PC-9 (cell line): Measurements from ENCODE around the gene KATNAL1. TPM values are rescaled to one million over a fixed set of nuclear protein-coding genes. Genes with fewer than 3 reads are reported as not detected.

Experiments
- BruUV-seq: library from RNA; stranded (reverse); fragments of 400-500 nt; replicated peaks from 2 replicates; lab custom pipeline; 2021; lab: Mats Ljungman, UMichigan
- CTCF ChIA-PET: fragments of 300-600 bp; sonication (Branson Sonifier 250); formaldehyde crosslinking; loops from one replicate; lab custom pipeline; 2022; ENCODE audit warnings: antibody characterized with exemption; lab: Charles Lee
- POLR2A ChIA-PET: fragments of 300-600 bp; sonication (Branson Sonifier 250); formaldehyde crosslinking; loops from one replicate; lab custom pipeline; 2022; ENCODE audit warnings: antibody characterized with exemption; ENCODE audit not compliant: unreplicated experiment; lab: Charles Lee
- DNase-seq, 2 experiments: peaks; one replicate each; pipeline versions ENCODE4 v3.0.0 to v3.0.0-alpha.2; 2015 to 2022; ENCODE audit warnings: mixed read lengths in 1 of 2
- H2AFZ ChIP-seq: fragments of 200-600 bp; sonication (generic); 2 replicates; pipeline ENCODE4 v1.8.1; 2017; ENCODE audit warnings: antibody characterized with exemption
- H3F3A ChIP-seq: fragments of 200-600 bp; sonication (generic); 2 replicates; pipeline ENCODE4 v1.8.1; 2017; ENCODE audit warnings: antibody characterized with exemption, mild to moderate bottlenecking, low read depth; ENCODE audit not compliant: insufficient read depth
- H3K27ac ChIP-seq: fragments of 200-600 bp; sonication (generic); 2 replicates; pipeline ENCODE4 v1.6.1; 2016; ENCODE audit warnings: mixed run types
- H3K27me3 ChIP-seq: fragments of 200-600 bp; sonication (generic); 2 replicates; pipeline ENCODE4 v1.6.1; 2016; ENCODE audit warnings: low read depth, mixed run types; ENCODE audit not compliant: insufficient read depth
- H3K36me3 ChIP-seq: fragments of 200-600 bp; sonication (generic); 2 replicates; pipeline ENCODE4 v1.6.1; 2016; ENCODE audit warnings: low read depth, mixed run types
- H3K4me1 ChIP-seq: fragments of 200-600 bp; sonication (generic); replicated peaks from 2 replicates; pipeline ENCODE4 v1.6.1; 2016; ENCODE audit warnings: mixed run types; ENCODE audit not compliant: insufficient read depth
- H3K4me2 ChIP-seq: fragments of 200-600 bp; sonication (generic); 2 replicates; pipeline ENCODE4 v1.6.1; 2017; ENCODE audit warnings: mixed run types
- H3K4me3 ChIP-seq: fragments of 200-600 bp; sonication (generic); 2 replicates; pipeline ENCODE4 v1.6.1; 2016; ENCODE audit warnings: mixed run types
- H3K79me2 ChIP-seq: fragments of 200-600 bp; sonication (generic); 2 replicates; pipeline ENCODE4 v1.6.1; 2017; ENCODE audit warnings: low read depth, mixed run types
- H3K9me2 ChIP-seq: fragments of 200-600 bp; sonication (generic); 2 replicates; pipeline ENCODE4 v1.8.1; 2017; ENCODE audit warnings: mild to moderate bottlenecking; ENCODE audit not compliant: insufficient read depth
- H3K9me3 ChIP-seq: fragments of 200-600 bp; sonication (generic); 2 replicates; pipeline ENCODE4 v1.8.1; 2016; ENCODE audit warnings: low read depth; ENCODE audit not compliant: insufficient read depth
- H4K20me1 ChIP-seq: fragments of 200-600 bp; sonication (generic); 2 replicates; pipeline ENCODE4 v1.8.1; 2017; ENCODE audit not compliant: insufficient read depth
- CTCF ChIP-seq: fragments of 200-600 bp; sonication (generic); conservative IDR thresholded peaks from 2 replicates; pipeline ENCODE4 v1.6.1; 2017; ENCODE audit warnings: mixed run types, antibody characterized with exemption, mild to moderate bottlenecking, moderate library complexity
- EZH2 ChIP-seq: fragments of 200-600 bp; sonication (generic); IDR thresholded peaks from 2 replicates; pipeline ENCODE4 v1.8.0; 2017; ENCODE audit warnings: antibody characterized with exemption, low read depth
- intact Hi-C: fragments of 100-400 bp; cut with micrococcal nuclease; formaldehyde crosslinking; loops from one replicate; pipeline ENCODE4 v1.10.0; 2022; ENCODE audit not compliant: unreplicated experiment
- total RNA-seq: library from RNA; stranded (reverse); gene quantifications from 2 replicates; pipeline ENCODE4 v1.2.3, GENCODE V29; 2021

Gene KATNAL1
- total RNA-seq, 1 experiment from 2014 or later, result 11.8 TPM

- CTCF ChIA-PET, result no interaction called here
Measured at GRCh38 chr13:30173303-30173610, 134.1 kb downstream of the KATNAL1 start.

DNA sequence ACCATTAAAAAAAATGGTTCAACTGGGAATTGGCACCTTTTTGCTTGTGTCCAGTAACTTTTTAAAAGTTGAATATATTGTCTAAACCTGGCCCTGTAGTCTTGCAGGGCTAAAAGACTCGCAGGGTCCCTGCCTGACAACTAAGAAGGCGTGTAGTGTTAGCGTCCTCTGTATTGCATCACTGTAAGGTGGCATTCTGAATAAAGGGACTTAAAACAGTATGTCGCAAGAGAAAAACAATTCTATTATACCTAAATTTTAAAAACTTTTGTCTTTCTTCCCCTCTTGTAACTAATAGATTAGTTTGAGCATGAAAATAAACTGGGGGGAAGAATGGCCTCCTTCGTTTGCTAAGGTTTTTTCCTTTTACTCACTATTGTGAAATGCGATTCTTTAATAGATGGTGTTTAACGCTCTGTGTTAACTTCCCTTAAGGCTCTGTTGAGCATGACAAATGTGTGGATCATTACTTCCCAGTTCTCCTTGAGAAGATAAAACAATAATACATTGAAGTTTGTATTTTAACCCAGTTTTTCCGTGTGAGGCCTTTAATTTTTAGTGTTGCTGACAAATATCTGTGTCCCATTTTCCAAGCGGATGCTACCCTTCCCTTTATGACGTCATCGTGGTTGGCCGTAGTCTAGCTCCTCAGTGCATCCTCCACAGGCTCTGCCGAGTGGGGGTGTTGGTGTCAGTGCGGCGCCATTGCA is 134.6 kb downstream of the KATNAL1 start:
- DNase-seq, result no peak
- no peaks in the 10 kb centered on the region for H3K4me1 ChIP-seq
- BruUV-seq, result no TSS peak
- no peaks in the 10 kb centered on the region for H4K20me1 ChIP-seq
- H3F3A ChIP-seq, result no peaks in the 10 kb centered on the region
- no peaks in the 10 kb centered on the region for H3K36me3 ChIP-seq
- POLR2A ChIA-PET, result no interaction called here
- CTCF ChIA-PET, result no interaction called here
- H3K9me3 ChIP-seq, result no peaks in the 10 kb centered on the region
- no peaks in the 10 kb centered on the region for H3K79me2 ChIP-seq
- H3K9me2 ChIP-seq, result no peaks in the 10 kb centered on the region
- H3K4me3 ChIP-seq, result no peak overlapping the region
- no peaks in the 10 kb centered on the region for H3K27me3 ChIP-seq
- intact Hi-C loops, result no loop called here
- H3K4me2 ChIP-seq, result no peak overlapping the region
- H3K27ac ChIP-seq, result no peak overlapping the region
- H2AFZ ChIP-seq, result no peak overlapping the region
- TF ChIP-seq EZH2 (no peak), CTCF (no peak)

More at GRCh38 chr13:30173303-30173610, 134.1 kb downstream of the KATNAL1 start:
- Histone ChIP-seq H3K27me3 (no peaks in the 10 kb centered on the region), H3K4me3 (no peak overlapping the region), H3K4me1 (no peaks in the 10 kb centered on the region), H3K36me3 (no peaks in the 10 kb centered on the region), H3K79me2 (no peaks in the 10 kb centered on the region), H3K9me3 (no peaks in the 10 kb centered on the region), H3K4me2 (no peak overlapping the region), H3F3A (no peaks in the 10 kb centered on the region), H3K9me2 (no peaks in the 10 kb centered on the region), H2AFZ (no peak overlapping the region), H4K20me1 (no peaks in the 10 kb centered on the region), H3K27ac (no peak overlapping the region)
- no peak for DNase-seq
- intact Hi-C loops, result no loop called here
- TF ChIP-seq CTCF (no peak), EZH2 (no peak)
- no TSS peak for BruUV-seq
- POLR2A ChIA-PET, result no interaction called here

DNA sequence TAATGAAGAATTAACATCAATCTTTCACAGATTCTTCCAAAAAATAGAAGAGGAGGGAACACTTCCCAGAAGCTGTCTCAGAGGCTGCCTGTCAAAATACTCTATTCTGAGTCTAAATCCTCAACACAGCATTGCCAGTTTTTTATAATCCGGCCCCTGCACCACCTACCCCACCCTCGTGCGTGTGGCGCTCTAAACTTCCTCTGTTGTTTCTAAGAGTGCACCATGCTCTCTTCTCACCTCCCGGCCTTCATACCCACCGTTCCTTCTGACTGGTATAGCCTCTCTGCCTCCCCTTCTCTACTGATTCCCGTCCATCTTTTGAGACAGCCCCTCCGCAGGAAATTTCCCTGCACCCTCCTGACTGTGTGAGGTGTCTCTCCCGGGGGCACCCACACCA is 136.8 kb downstream of the KATNAL1 start:
- Histone ChIP-seq H3K36me3 (no peaks in the 10 kb centered on the region), H3K9me2 (no peaks in the 10 kb centered on the region), H3K9me3 (no peaks in the 10 kb centered on the region), H3K79me2 (no peaks in the 10 kb centered on the region), H3F3A (no peaks in the 10 kb centered on the region), H3K27ac (no peak overlapping the region), H3K4me2 (no peak overlapping the region), H3K4me3 (no peak overlapping the region), H2AFZ (no peak overlapping the region), H4K20me1 (no peaks in the 10 kb centered on the region), H3K4me1 (no peaks in the 10 kb centered on the region), H3K27me3 (no peaks in the 10 kb centered on the region)
- no peak for DNase-seq
- ChIA-PET POLR2A (no interaction called here), CTCF (no interaction called here)
- TF ChIP-seq EZH2 (no peak), CTCF (no peak)
- intact Hi-C loops, result no loop called here
- no TSS peak for BruUV-seq
